DOHH2 (cell line): Measurements from ENCODE around the gene DCAF15.

Source experiments
- H3F3A ChIP-seq: fragments of 200-600 bp; sonication (generic), shearing (Covaris generic); 2 replicates; pipeline ENCODE4 v1.6.0; 2016; ENCODE audit warnings: antibody characterized with exemption, mild to moderate bottlenecking; ENCODE audit not compliant: control insufficient read depth, insufficient read depth
- H3K27ac ChIP-seq: fragments of 200-600 bp; sonication (generic); 2 replicates; pipeline ENCODE4 v1.5.1; 2014; ENCODE audit warnings: low read depth, mild to moderate bottlenecking, low read length, moderate library complexity
- H3K27me3 ChIP-seq: fragments of 200-600 bp; sonication (generic); 2 replicates; pipeline ENCODE4 v1.6.1; 2014; ENCODE audit warnings: mild to moderate bottlenecking, low read length, mixed read lengths; ENCODE audit not compliant: control insufficient read depth
- H3K36me3 ChIP-seq: fragments of 200-600 bp; sonication (generic); 2 replicates; pipeline ENCODE4 v1.6.1; 2014; ENCODE audit warnings: mild to moderate bottlenecking, low read length, moderate library complexity, mixed read lengths; ENCODE audit not compliant: control insufficient read depth
- H3K4me1 ChIP-seq: fragments of 200-600 bp; sonication (generic); 2 replicates; pipeline ENCODE4 v1.6.1; 2014; ENCODE audit warnings: mild to moderate bottlenecking, low read length, mixed read lengths; ENCODE audit not compliant: control insufficient read depth
- H3K4me2 ChIP-seq: fragments of 200-600 bp; sonication (generic); 2 replicates; pipeline ENCODE4 v1.6.0; 2014; ENCODE audit warnings: mild to moderate bottlenecking, low read length, moderate library complexity
- H3K4me3 ChIP-seq: fragments of 200-600 bp; sonication (generic); 2 replicates; pipeline ENCODE4 v1.5.1; 2014; ENCODE audit warnings: mild to moderate bottlenecking, low read length, mixed read lengths
- H3K79me2 ChIP-seq: fragments of 200-600 bp; sonication (generic); 2 replicates; pipeline ENCODE4 v1.6.1; 2014; ENCODE audit warnings: mild to moderate bottlenecking, low read length, mixed read lengths; ENCODE audit not compliant: control insufficient read depth
- H3K9me2 ChIP-seq: fragments of 200-600 bp; sonication (generic); replicated peaks from 2 replicates; pipeline ENCODE4 v1.6.1; 2014; ENCODE audit warnings: mild to moderate bottlenecking, low read length, mixed read lengths; ENCODE audit not compliant: control insufficient read depth
- H3K9me3 ChIP-seq: fragments of 200-600 bp; sonication (generic); 2 replicates; pipeline ENCODE4 v1.6.1; 2014; ENCODE audit warnings: antibody characterized with exemption, low read length, mixed read lengths; ENCODE audit not compliant: control insufficient read depth, insufficient read depth
- H4K20me1 ChIP-seq: fragments of 200-600 bp; sonication (generic); 2 replicates; pipeline ENCODE4 v1.6.0; 2014; ENCODE audit warnings: low read depth, mild to moderate bottlenecking, antibody characterized with exemption, low read length, moderate library complexity; ENCODE audit not compliant: control insufficient read depth, insufficient read depth
- EZH2phosphoT487 ChIP-seq: fragments of 200-600 bp; sonication (generic); IDR thresholded peaks from 2 replicates; pipeline ENCODE4 v1.6.1; 2017; ENCODE audit warnings: borderline replicate concordance, mild to moderate bottlenecking, antibody characterized with exemption, low read length, moderate library complexity, mixed read lengths
- TF ChIP-seq, protein P1 (sequence below): fragments of 200-600 bp; sonication (generic); IDR thresholded peaks from one replicate; pipeline ENCODE4 v1.5.1; 2014; ENCODE audit warnings: antibody characterized with exemption, mild to moderate bottlenecking, low read depth, low read length; ENCODE audit not compliant: poor library complexity, severe bottlenecking

The DCAF15 gene

DNA sequence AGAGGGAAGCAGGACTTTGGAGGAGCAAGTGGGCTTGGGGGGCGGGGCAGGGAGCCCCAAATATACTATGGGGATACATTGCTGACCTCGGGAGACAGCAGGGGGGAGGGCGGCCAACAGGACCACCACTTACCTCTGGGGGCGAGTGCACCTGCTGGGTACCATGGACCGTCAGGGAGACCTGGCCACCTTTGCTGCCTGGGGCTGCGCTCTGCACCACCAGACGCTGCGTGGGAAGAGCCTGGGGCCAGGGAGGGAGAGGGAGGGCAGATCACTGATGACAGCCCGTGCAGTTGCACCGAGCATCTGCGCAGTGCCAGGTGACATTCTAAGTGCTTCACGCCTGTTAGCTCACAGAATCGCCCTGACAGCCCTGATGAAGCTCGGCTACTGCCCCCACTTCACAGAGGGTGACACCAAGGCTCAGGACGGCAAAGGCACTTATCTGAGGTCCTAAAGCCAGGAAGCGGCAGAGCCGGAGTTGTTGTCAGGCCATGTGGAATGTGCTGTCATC, 29.7 kb downstream of the DCAF15 start:
- Histone ChIP-seq H3K36me3 (peaks cover 9% of the 10 kb centered on the region), H3K79me2 (no peaks in the 10 kb centered on the region), H3K9me3 (no peaks in the 10 kb centered on the region), H3K9me2 (no peaks in the 10 kb centered on the region), H3F3A (peaks cover 20% of the 10 kb centered on the region), H3K27me3 (no peaks in the 10 kb centered on the region), H3K4me2 (0 out of 2 replicates have a peak overlapping the region, but pooled peaks have one; percentile 12), H3K4me1 (peaks cover 56% of the 10 kb centered on the region), H3K27ac (no peak overlapping the region), H4K20me1 (no peaks in the 10 kb centered on the region), H3K4me3 (no peak overlapping the region)
- TF ChIP-seq, protein P1, sequence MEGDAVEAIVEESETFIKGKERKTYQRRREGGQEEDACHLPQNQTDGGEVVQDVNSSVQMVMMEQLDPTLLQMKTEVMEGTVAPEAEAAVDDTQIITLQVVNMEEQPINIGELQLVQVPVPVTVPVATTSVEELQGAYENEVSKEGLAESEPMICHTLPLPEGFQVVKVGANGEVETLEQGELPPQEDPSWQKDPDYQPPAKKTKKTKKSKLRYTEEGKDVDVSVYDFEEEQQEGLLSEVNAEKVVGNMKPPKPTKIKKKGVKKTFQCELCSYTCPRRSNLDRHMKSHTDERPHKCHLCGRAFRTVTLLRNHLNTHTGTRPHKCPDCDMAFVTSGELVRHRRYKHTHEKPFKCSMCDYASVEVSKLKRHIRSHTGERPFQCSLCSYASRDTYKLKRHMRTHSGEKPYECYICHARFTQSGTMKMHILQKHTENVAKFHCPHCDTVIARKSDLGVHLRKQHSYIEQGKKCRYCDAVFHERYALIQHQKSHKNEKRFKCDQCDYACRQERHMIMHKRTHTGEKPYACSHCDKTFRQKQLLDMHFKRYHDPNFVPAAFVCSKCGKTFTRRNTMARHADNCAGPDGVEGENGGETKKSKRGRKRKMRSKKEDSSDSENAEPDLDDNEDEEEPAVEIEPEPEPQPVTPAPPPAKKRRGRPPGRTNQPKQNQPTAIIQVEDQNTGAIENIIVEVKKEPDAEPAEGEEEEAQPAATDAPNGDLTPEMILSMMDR: no peak
- TF ChIP-seq EZH2phosphoT487: no peak

DNA sequence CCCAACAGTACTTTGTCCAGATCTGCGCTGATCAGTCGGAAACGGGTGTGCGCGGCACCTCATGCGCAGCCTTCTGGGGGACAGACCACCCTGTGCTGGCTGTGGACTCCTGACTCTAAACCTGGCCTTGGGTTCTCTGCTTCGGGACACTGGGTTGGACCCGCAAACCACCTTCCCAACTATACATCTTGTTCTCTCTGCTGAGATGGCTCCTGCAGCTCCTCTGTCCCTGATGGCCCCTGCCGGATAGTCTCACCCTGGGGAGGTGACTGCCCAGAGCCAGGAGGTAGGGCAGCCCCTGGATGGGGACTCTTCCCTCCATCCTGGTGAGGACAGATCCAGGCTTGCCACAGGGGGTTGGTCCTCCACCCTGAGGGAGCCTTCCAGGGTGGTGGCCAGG, 30.5 kb downstream of the DCAF15 start:
- H3K79me2 ChIP-seq: 0 out of 2 replicates have a peak, but pooled peaks cover 2% of the 10 kb centered on the region
- no peaks in the 10 kb centered on the region for H4K20me1 ChIP-seq
- H3K9me2 ChIP-seq: no peaks in the 10 kb centered on the region
- H3K4me1 ChIP-seq: peaks cover 63% of the 10 kb centered on the region
- H3K4me3 ChIP-seq: peak overlapping the region; percentile 22; the same call in 1 of the 2 replicates
- TF ChIP-seq EZH2phosphoT487: no peak
- TF ChIP-seq, protein P1: no peak
- H3K9me3 ChIP-seq: no peaks in the 10 kb centered on the region
- no peak overlapping the region for H3K27ac ChIP-seq
- peak overlapping the region; percentile 58 for H3K4me2 ChIP-seq
- no peaks in the 10 kb centered on the region for H3K27me3 ChIP-seq
- peaks cover 14% of the 10 kb centered on the region for H3K36me3 ChIP-seq
- H3F3A ChIP-seq: peaks cover 21% of the 10 kb centered on the region

DNA sequence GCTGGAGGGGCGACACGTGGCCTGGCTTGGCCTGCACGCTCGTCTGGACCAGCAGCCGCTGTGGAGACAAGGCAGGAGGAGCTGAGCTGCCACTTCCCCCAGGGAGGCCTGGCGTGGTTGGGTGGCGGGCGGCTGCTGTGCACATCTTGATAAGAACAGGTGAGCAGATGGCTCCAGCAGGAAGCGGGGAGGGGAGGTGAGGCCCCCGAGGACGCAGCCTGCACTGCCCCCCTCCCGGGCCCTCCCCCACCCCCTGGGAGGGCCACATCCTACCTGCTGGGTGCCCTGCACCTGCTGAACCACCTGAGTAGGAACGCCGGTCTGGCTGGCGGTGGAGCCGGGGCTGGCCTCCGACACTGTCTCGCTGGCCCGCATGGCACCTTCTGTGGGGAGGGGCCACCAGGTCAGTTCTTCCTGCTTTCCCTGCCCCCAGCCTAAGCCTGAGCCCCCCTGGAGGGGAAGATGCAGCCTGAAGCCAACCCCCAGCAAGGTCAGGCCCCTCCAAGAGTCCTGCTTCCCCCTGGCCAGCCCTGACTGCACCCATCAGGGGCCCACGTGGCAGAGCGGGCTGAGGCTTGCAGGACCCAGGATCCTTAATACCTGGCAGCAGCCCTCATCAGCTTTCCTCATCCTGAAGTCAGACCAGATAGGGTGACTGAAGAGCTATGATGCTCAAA, 31.0 kb downstream of the DCAF15 start:
- Histone ChIP-seq H3K4me1 (peaks cover 69% of the 10 kb centered on the region), H3K9me3 (no peaks in the 10 kb centered on the region), H3F3A (peaks cover 21% of the 10 kb centered on the region), H3K4me3 (peak overlapping the region; percentile 22), H3K27me3 (no peaks in the 10 kb centered on the region), H3K27ac (peak overlapping the region; percentile 39), H3K9me2 (no peaks in the 10 kb centered on the region), H4K20me1 (no peaks in the 10 kb centered on the region), H3K4me2 (peak overlapping the region; percentile 58), H3K79me2 (peaks cover 6% of the 10 kb centered on the region; the same call in 1 of the 2 replicates), H3K36me3 (peaks cover 20% of the 10 kb centered on the region)
- TF ChIP-seq, protein P1: no peak
